ENCODE data around the gene API5.

Gene API5

GRCh38 chr11:43298397-43298796, 13.4 kb upstream of the API5 start:
- TF ChIP-seq TCF12 (IDR thresholded peaks at IDR 0.05; ENCODE audit: low read depth): no peak
- TF ChIP-seq CREB1 (IDR thresholded peaks at IDR 0.05; ENCODE audit: low read depth): no peak
- TF ChIP-seq, protein P1, sequence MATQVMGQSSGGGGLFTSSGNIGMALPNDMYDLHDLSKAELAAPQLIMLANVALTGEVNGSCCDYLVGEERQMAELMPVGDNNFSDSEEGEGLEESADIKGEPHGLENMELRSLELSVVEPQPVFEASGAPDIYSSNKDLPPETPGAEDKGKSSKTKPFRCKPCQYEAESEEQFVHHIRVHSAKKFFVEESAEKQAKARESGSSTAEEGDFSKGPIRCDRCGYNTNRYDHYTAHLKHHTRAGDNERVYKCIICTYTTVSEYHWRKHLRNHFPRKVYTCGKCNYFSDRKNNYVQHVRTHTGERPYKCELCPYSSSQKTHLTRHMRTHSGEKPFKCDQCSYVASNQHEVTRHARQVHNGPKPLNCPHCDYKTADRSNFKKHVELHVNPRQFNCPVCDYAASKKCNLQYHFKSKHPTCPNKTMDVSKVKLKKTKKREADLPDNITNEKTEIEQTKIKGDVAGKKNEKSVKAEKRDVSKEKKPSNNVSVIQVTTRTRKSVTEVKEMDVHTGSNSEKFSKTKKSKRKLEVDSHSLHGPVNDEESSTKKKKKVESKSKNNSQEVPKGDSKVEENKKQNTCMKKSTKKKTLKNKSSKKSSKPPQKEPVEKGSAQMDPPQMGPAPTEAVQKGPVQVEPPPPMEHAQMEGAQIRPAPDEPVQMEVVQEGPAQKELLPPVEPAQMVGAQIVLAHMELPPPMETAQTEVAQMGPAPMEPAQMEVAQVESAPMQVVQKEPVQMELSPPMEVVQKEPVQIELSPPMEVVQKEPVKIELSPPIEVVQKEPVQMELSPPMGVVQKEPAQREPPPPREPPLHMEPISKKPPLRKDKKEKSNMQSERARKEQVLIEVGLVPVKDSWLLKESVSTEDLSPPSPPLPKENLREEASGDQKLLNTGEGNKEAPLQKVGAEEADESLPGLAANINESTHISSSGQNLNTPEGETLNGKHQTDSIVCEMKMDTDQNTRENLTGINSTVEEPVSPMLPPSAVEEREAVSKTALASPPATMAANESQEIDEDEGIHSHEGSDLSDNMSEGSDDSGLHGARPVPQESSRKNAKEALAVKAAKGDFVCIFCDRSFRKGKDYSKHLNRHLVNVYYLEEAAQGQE (IDR thresholded peaks at IDR 0.05; ENCODE audit: low read depth): no peak
- no peak for TF ChIP-seq CEBPB (IDR thresholded peaks at IDR 0.05)
- no peak for TF ChIP-seq FOXM1 (IDR thresholded peaks at IDR 0.05; ENCODE audit: borderline replicate concordance, low read depth)
- no peak for TF ChIP-seq TEAD4 (IDR thresholded peaks at IDR 0.05)
- no peak for TF ChIP-seq YY1 (IDR thresholded peaks at IDR 0.05; ENCODE audit: low read depth)
- TF ChIP-seq NFIC (IDR thresholded peaks at IDR 0.05): no peak
- no peak for TF ChIP-seq RAD21 (IDR thresholded peaks at IDR 0.05; ENCODE audit: low read depth)
- no peak for TF ChIP-seq USF1 (IDR thresholded peaks at IDR 0.05)
- TF ChIP-seq TAF1 (IDR thresholded peaks at IDR 0.05; ENCODE audit: low read depth): no peak
- no peak for TF ChIP-seq ZBTB7A (IDR thresholded peaks at IDR 0.05; ENCODE audit: low read depth)
- no peak for TF ChIP-seq MAX (IDR thresholded peaks at IDR 0.05)
- TF ChIP-seq EP300 (IDR thresholded peaks at IDR 0.05; ENCODE audit: borderline replicate concordance): no peak
- no peak for TF ChIP-seq EGR1 (IDR thresholded peaks at IDR 0.05)

- TF ChIP-seq EP300 (IDR thresholded peaks at IDR 0.05; ENCODE audit: borderline replicate concordance): no peak
- TF ChIP-seq, protein P1 (IDR thresholded peaks at IDR 0.05; ENCODE audit: low read depth): no peak
- TF ChIP-seq CEBPB (IDR thresholded peaks at IDR 0.05): no peak
- TF ChIP-seq RAD21 (IDR thresholded peaks at IDR 0.05; ENCODE audit: low read depth): no peak
- TF ChIP-seq ZBTB7A (IDR thresholded peaks at IDR 0.05; ENCODE audit: low read depth): no peak
- no peak for TF ChIP-seq TEAD4 (IDR thresholded peaks at IDR 0.05)
- TF ChIP-seq MAX (IDR thresholded peaks at IDR 0.05): no peak
- TF ChIP-seq NFIC (IDR thresholded peaks at IDR 0.05): no peak
- TF ChIP-seq EGR1 (IDR thresholded peaks at IDR 0.05): no peak
- TF ChIP-seq USF1 (IDR thresholded peaks at IDR 0.05): no peak
- no peak for TF ChIP-seq CREB1 (IDR thresholded peaks at IDR 0.05; ENCODE audit: low read depth)
- TF ChIP-seq TAF1 (IDR thresholded peaks at IDR 0.05; ENCODE audit: low read depth): no peak
- no peak for TF ChIP-seq FOXM1 (IDR thresholded peaks at IDR 0.05; ENCODE audit: borderline replicate concordance, low read depth)
- no peak for TF ChIP-seq TCF12 (IDR thresholded peaks at IDR 0.05; ENCODE audit: low read depth)
- TF ChIP-seq YY1 (IDR thresholded peaks at IDR 0.05; ENCODE audit: low read depth): no peak
These were observed 4.2 kb downstream of the API5 start for GRCh38 chr11:43315966-43316365.

- no peak for TF ChIP-seq CEBPB (IDR thresholded peaks at IDR 0.05)
- TF ChIP-seq NFIC (IDR thresholded peaks at IDR 0.05): no peak
- no peak for TF ChIP-seq EGR1 (IDR thresholded peaks at IDR 0.05)
- TF ChIP-seq, protein P1 (IDR thresholded peaks at IDR 0.05; ENCODE audit: low read depth): no peak
- TF ChIP-seq CREB1 (IDR thresholded peaks at IDR 0.05; ENCODE audit: low read depth): no peak
- TF ChIP-seq RAD21 (IDR thresholded peaks at IDR 0.05; ENCODE audit: low read depth): no peak
- TF ChIP-seq MAX (IDR thresholded peaks at IDR 0.05): no peak
- TF ChIP-seq FOXM1 (IDR thresholded peaks at IDR 0.05; ENCODE audit: borderline replicate concordance, low read depth): no peak
- no peak for TF ChIP-seq TCF12 (IDR thresholded peaks at IDR 0.05; ENCODE audit: low read depth)
- TF ChIP-seq ZBTB7A (IDR thresholded peaks at IDR 0.05; ENCODE audit: low read depth): no peak
- TF ChIP-seq USF1 (IDR thresholded peaks at IDR 0.05): no peak
- TF ChIP-seq TEAD4 (IDR thresholded peaks at IDR 0.05): no peak
- no peak for TF ChIP-seq YY1 (IDR thresholded peaks at IDR 0.05; ENCODE audit: low read depth)
- no peak for TF ChIP-seq EP300 (IDR thresholded peaks at IDR 0.05; ENCODE audit: borderline replicate concordance)
- TF ChIP-seq TAF1 (IDR thresholded peaks at IDR 0.05; ENCODE audit: low read depth): no peak
These were observed 4.7 kb downstream of the API5 start for GRCh38 chr11:43316451-43316850.
